Measurements from ENCODE around the gene SCART1. TPM values are rescaled to one million over a fixed set of nuclear protein-coding genes. Genes with fewer than 3 reads are reported as not detected.
A peak's percentile ranks its signal among the peaks of the same experiment; 100 is the strongest.
"Not testable (repeated sequence)": the region's sequence is repeated elsewhere in the genome, so short reads cannot be mapped to it uniquely, and the experiment has no call there.

SCART1 gene
- total and polyA plus RNA-seq, 8 donors: 0.95 to 3.9 (median 2.6) TPM

- ATAC-seq: no peak
- TF ChIP-seq CTCF (IDR thresholded peaks at IDR 0.05): no peak
- Histone ChIP-seq H3K36me3 (no peaks in the 10 kb centered on the region), H3K9me3 (no peaks in the 10 kb centered on the region), H3K27me3 (no peaks in the 10 kb centered on the region), H3K4me3 (no peak overlapping the region), H3K4me1 (peaks cover 3 to 12% (median 9%) of the 10 kb centered on the region in 3 donors), H3K27ac (no peak overlapping the region)
- intact Hi-C loops (cut with DNase I): no loop called here
- 83 to 91% methylated on average over 4 of the region's 4 CpGs for WGBS, 2 donors
- no peak for FAIRE-seq
- DNase-seq: no peak
These were observed 56.0 kb downstream of the SCART1 start for GRCh38 chr10:133509700-133510099.

GRCh38 chr10:133511408-133511807 is 57.7 kb downstream of the SCART1 start:
- Histone ChIP-seq H3K4me3 (no peak overlapping the region), H3K27ac (peak overlapping the region in 1 of 4 donors; percentile 39), H3K27me3 (no peaks in the 10 kb centered on the region), H3K36me3 (no peaks in the 10 kb centered on the region), H3K4me1 (peaks cover 7 to 18% (median 9%) of the 10 kb centered on the region in 3 donors), H3K9me3 (no peaks in the 10 kb centered on the region)
- no peak for FAIRE-seq
- ATAC-seq: peak in 2 of 4 donors; percentile 15 to 51
- intact Hi-C loops (cut with DNase I): no loop called here
- no peak for TF ChIP-seq CTCF (IDR thresholded peaks at IDR 0.05)
- 45 to 51% methylated on average over 4 of the region's 4 CpGs for WGBS, 2 donors
- no peak for DNase-seq

DNA sequence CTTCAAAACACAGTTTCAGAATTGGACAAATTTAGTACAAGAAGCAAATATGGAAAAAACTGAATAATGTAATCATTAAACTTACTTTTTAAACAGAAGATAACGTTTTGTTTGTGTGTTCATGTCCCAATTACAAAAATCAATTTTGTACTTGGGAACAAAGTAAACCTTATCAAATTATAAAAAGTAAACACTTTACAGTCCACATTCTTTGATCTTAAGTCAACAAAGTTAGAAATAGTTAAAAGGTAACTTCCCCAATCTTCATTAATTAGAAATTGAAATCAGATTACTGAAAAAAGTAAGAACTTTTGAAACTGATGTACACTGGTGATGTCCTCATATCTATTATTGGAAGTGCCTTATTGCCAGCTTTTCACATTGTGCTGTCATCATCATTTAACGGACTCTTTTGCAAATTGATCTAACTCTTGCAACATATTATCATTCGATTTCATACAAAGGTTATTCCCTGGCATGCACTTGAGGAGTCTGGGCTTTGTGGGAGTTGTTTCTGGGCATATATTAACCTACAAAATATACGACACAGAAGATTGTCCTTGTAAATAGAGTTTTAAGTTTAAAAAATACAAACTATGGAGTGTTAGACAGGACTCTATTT is 58.3 kb downstream of the SCART1 start:
- no peak for TF ChIP-seq CTCF (IDR thresholded peaks at IDR 0.05)
- H3K27me3 ChIP-seq: no peaks in the 10 kb centered on the region
- no peaks in the 10 kb centered on the region for H3K36me3 ChIP-seq
- peak overlapping the region in 1 of 4 donors; percentile 39 for H3K27ac ChIP-seq
- peak in 3 of 4 donors; percentile 61 to 80 (median 76) for ATAC-seq
- H3K4me1 ChIP-seq: peaks cover 7 to 18% (median 9%) of the 10 kb centered on the region in 3 donors
- FAIRE-seq: no peak
- H3K4me3 ChIP-seq: no peak overlapping the region
- no peak for DNase-seq
- no peaks in the 10 kb centered on the region for H3K9me3 ChIP-seq
- intact Hi-C loops (cut with DNase I): no loop called here
- 10 to 12% methylated on average over 4 of the region's 4 CpGs for WGBS, 2 donors

DNA sequence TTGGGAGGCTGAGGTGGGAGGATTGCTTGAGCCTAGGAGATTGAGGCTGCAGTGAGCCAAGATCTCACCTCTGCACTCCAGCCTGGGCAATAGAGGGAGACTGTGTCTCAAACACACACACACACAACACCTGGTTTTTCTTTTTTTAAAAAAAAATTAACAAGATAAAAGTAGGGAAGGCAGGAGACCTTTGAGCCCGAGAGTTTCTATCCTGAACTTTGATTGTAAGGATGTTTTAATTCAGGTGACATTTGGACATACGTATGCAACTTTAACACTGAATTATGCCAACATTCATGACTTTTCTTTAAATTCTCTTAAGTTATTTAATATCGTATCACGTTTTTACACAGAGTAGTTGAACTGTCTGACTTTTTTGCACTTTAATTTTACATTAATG is 61.7 kb downstream of the SCART1 start:
- Histone ChIP-seq H3K9me3 (no peaks in the 10 kb centered on the region), H3K4me3 (no peak overlapping the region), H3K27me3 (no peaks in the 10 kb centered on the region), H3K36me3 (no peaks in the 10 kb centered on the region), H3K4me1 (peaks cover 9 to 22% (median 15%) of the 10 kb centered on the region in 3 donors), H3K27ac (no peak overlapping the region)
- 66 to 76% methylated on average over 4 of the region's 4 CpGs for WGBS, 2 donors
- DNase-seq (no peak), ATAC-seq (no peak), FAIRE-seq (peak; percentile 29)
- intact Hi-C loops (cut with DNase I): no loop called here
- TF ChIP-seq CTCF (IDR thresholded peaks at IDR 0.05): no peak

DNA sequence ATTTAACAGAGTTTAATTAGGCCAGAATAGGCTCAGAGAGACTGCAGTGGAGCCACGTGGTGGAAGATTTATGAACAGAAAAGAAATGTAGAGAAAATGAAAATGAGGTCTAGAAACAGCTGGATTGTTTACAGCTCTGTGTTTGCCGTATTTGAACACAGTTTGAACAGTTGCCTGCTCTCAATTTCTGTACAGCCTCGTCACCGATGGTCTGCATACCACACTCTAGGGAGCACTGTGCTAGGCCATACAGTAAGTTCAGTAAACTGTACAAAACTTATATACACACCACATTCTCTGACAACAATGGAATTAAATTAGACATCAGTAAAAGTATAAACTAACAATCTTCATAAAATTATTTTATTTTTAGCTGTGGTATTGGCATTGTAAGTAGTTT is 62.3 kb downstream of the SCART1 start:
- TF ChIP-seq CTCF (IDR thresholded peaks at IDR 0.05): no peak
- Histone ChIP-seq H3K4me3 (no peak overlapping the region), H3K4me1 (peaks cover 9 to 25% (median 20%) of the 10 kb centered on the region in 3 donors), H3K9me3 (no peaks in the 10 kb centered on the region), H3K27me3 (no peaks in the 10 kb centered on the region), H3K36me3 (no peaks in the 10 kb centered on the region), H3K27ac (no peak overlapping the region)
- WGBS, 2 donors: 47% methylated on average over 4 of the region's 4 CpGs
- intact Hi-C loops (cut with DNase I): no loop called here
- no peak for DNase-seq
- FAIRE-seq: no peak
- no peak for ATAC-seq

- WGBS, 2 donors: 70 to 79% methylated on average over 5 of the region's 5 CpGs
- H3K36me3 ChIP-seq; H3K27ac ChIP-seq; H3K9me3 ChIP-seq; FAIRE-seq; ATAC-seq; DNase-seq; H3K4me3 ChIP-seq; H3K27me3 ChIP-seq; intact Hi-C loops (cut with DNase I): not testable (repeated sequence)
- H3K4me1 ChIP-seq: peaks cover 0 to 17% (median 16%) of the 10 kb centered on the region in 3 donors
These were observed 64.8 kb downstream of the SCART1 start for GRCh38 chr10:133518517-133518916.

Measured in pancreas (tissue), 10 donors.